GM21737 (cell line): Measurements from ENCODE around the gene PRPF4.
A peak's percentile ranks its signal among the peaks of the same experiment; 100 is the strongest.

Experiments
- ATAC-seq: cut with Tn5 transposase; IDR thresholded peaks from one replicate; pipeline ENCODE4 v1.9.1; 2021; ENCODE audit warnings: mild to moderate bottlenecking, moderate library complexity; ENCODE audit not compliant: unreplicated experiment

Gene PRPF4

DNA sequence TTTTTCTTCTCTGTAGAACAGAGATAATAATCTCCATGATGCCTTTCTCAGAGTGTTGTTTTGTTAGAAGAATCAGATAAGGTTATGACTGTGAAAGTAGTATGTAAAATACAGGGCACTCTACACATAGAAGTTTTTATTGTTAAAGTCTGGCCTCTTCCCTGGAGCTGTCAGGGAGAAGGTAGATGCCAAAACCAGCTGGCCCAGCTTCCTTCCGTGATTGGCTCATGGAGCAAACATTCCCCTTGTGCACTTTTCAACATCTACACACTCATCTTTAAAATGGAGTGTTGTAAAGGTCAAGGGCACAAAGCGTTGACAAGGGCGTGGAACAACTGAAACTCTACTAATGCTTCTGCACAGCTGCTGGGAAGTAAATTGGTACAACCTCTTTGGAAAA is 35.1 kb downstream of the PRPF4 start:
- no peak for ATAC-seq

DNA sequence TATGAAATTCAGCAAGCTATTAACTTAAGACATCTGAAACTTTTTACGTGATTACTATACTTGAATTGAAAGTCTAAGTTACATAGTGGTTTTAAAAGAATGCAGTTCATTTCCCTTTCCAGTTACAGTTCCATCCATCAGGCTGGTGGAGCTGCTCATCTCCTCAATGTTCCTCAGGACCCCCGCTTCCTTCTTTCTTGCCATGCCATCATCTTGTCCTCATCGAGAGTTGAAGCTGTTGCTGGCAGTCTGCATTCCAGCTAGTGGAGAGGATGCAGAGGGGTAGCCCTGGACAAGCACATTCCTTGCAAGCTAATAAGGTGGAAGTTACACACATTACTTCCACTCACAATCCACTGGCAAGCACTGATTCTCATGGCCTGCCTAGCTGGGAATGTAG is 36.5 kb downstream of the PRPF4 start:
- ATAC-seq = no peak

DNA sequence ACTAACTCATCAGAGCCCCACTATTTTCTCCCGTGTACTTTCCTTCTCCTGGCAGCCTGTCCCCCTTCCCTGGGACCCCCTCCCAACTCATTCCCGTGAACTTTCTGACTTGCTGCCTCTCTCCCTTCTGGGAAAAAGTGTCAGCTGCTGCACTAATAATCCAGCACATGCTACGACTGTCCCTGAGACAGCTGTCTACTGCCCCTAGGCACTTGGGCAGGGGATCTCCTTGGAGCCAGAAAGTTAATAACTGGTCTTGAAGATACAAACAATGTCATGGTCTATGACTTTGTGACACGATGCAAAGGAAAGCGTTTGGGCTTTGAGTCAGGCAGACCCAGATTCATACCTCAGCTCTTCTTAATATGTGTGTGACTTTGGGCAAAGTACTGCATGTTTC is 37.8 kb downstream of the PRPF4 start:
- ATAC-seq = no peak

DNA sequence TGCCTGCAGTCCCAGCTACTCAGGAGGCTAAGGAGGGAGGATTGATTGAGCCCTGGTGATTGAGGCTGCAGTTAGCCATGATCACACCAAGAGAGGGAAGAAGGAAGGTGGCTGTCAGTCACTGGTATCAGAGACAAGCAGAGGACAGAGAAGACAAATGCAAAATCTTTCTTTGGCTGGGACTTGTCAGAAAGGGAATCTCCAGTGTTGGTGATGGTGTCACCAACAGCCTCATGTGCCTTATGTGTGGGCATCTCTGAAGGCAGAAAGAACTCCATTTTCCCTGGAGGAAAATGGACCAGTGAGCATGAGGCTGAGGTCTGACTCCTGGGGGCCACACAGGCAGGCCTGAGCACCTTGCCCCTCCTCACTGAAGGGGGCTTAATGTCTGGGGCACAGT is 39.8 kb downstream of the PRPF4 start:
- ATAC-seq = no peak

DNA sequence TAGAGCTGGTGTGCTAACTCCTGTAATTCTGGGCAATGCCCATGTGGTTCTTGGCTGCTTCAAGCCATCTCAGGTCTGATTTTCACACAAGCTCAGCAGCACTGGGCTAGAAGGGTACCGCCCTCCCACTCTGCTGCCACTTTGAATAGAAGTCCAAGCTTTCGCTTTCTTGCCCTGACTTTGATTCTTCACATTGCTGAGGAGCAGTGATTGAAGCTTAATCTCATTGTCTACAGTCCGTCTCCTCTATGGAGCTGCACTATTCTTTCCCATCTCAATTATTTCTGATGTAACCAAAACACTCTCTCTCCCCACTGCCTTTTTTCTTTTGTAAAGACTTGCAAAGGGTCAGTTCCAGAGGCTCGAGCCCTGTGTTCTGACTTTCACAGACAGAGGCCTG is 40.6 kb downstream of the PRPF4 start:
- ATAC-seq = no peak

DNA sequence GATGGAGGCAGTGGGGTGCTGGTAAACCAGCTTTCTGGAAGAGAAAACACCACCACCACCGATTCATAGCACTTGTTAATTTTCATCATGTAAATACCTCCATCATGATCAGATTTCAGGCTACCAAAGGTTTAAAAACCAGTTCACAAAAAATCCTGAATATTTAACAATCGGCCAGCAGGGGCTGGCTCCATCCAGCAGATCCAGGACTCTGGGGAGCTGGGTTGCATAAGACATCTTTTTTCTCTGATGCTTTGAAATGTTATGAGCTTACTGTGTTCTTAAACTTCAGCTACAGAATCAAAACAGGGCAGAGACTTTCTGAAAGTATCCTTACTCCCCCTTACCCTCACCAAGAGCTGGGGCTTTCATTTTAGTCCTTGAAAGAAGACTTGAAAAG is 42.3 kb downstream of the PRPF4 start:
- ATAC-seq = no peak

DNA sequence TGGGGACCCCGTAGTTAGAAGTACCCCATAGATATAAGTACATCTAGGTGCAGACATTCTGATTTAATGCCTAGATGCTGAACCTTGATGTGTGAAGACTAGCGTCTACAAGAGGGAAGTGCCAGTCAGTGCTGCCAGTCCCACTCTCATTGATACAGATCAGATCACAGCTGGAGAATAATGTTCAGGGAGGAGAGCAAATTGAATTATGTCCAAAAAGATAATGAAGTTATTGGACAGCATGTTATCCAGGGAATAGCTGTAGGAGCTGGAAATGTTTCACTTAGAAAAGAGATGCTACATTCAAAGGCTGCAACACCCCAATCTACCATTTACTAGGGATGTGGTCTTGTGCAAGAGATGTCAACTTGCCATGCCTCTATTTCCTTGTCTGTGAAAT is 43.6 kb downstream of the PRPF4 start:
- no peak for ATAC-seq

DNA sequence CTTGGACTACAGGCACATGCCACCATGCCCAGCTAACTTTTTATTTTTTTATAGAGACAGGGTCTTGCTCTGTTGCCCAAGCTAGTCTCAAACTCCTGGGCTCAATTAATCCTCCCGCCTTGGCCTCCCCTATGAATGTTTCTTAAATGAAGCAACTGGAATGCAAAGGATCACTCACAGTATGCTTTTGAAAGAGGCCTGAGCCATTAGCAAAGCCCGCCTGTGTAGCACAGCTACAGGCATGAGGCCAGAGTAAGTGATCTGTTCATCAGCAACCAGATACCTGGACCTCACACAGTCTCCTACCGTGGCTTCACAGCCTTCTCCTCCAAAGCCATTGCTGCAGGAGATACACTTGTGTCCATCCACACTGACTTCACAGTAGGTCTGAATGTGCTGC is 44.6 kb downstream of the PRPF4 start:
- ATAC-seq = no peak

DNA sequence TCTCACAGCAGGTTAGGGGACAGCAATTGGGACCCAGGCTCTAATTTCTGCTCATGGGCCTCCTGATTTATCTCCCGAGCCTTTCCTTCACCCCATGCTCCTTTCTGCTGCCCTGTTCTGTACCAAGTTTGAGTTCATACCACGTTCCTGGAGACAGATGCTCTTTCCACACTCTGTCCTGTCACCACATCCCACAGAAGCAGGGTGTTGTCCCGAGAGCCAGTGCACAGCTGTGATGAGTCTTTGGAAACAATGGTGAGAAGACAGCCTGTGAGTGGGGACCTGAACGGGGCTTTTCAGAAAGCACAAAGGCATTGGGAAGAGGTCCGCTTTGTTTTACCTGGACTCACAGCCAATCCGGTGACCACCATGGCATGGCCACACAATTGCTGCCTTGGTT is 47.2 kb downstream of the PRPF4 start:
- ATAC-seq = no peak

DNA sequence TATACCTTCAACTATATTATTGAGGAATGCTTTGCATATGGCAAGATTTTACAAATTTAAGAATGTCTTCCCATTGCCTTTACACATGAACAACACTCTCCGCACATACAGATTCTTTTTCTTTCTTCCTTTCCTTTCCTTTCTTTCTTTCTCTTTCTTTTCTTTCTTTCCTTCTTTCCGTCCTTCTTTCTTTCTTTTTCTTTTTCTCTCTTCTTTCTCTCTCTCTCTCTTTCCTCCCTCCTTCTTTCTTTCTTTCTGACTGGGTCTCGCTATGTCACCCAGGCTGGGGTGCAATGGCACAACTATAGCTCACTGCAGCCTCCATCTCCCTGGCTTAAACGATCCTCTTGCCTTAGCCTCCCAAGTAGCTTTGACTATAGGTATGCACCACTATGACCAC is 50.8 kb downstream of the PRPF4 start:
- no peak for ATAC-seq

DNA sequence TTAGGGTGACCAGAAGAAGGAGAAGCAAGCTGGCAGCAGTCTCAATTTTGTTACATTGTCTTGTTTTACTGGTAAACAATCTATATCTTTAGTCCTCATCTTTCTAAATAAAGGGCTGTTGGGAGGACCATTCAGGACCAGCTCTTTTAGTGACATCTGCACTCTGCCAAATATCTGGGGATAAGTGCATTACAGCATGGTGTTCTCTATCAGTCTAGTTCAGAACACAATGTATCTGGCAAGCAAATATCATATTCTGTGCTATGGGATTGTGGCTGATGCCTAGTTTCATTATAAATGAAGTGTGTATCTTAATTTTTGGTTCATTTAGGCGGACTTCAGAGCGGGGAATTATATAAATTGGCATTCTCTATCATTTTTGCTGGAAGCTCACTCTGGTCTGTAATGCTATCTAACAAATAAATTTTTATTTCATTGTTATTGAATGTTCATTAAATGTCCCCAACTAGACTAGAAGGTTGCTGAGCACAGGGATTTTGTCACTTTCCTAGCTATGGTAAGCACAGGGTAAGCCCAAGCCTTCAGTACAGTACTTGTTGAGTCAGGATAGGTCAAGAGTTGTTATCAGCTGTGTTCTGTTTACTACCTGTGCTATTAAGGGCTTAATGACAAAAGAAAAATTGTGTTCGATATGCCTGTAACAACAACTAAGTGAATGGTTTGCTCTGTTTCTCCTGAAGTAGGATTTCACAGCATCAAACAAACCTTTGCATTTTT is 52.8 kb downstream of the PRPF4 start:
- ATAC-seq = no peak

DNA sequence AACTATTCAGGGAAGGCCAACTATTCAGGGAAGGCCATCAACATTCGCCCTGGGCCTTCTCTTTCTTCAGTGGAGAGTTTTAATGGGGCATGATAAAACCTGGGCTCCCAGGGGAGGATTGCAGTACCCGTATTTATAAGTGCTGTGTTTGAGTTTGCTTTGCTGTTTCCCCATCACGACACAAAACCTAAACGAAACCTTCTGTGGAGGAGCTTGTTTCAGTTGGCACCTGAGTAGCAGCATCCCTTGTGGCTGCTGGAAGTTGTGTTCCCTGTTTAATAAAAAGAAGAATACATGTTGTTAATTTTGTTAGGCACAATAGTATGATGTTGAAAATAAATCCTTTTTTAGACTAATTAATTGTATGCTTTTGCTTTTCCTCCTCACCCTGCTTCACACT is 56.3 kb downstream of the PRPF4 start:
- ATAC-seq = no peak

DNA sequence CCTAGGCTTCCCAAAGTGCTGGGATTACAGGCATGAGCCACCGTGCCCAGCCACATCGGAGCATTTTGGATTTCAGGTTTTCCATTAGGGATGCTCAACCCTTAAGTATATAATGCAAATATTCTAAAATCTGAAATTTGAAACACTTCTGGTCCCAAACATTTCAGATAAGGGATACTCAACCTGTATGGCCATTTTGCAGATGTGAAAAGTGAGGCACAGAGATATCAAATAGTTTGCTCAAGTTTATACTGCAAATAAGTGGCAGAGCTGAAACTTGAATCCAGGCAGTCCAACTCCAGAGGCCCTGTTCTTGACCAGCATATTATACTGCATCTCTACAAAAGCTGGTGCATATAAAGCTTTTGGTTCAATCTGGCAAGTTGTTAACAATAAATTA is 62.3 kb downstream of the PRPF4 start:
- ATAC-seq = no peak

DNA sequence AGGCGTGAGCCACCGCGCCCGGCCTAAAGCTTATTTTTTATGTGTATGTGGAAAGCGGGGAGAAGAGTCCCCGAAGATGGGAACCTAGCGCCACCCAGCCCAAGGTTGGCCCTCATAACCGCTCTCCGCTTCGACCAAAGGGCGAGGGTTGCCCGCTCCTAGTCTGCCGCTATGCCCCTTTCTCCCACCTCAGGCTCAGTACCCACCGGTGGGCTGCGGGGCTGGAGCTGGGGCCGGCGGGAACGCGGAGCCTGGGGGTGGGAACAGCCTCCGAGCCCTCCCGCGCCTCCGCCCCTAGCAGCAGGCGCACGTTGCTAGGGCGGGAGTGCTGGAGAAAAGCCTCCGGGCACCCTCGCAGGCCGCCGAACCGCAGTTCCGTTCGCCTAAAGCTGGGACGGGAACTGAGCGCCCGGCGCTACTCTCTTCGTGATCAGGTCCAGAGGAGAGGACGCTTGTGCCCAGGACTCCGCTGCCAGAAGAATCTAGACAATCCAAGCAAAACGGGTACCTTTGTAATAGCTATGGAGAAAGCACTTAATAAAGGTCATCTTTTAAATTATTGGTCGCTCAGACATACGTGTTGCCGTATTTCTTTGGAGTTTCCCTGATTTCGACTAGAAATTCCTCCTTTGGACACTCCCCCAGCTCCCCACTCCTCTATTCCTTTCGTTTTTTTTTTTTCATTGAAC is 64.7 kb downstream of the PRPF4 start, which contains the start of gene WDR31:
WDR31 (minus strand) TSS at position 265 of the 689 bp plus-strand sequence. CDS start 8,253 bp downstream, outside the sequence.
- peak; percentile 99 for ATAC-seq

DNA sequence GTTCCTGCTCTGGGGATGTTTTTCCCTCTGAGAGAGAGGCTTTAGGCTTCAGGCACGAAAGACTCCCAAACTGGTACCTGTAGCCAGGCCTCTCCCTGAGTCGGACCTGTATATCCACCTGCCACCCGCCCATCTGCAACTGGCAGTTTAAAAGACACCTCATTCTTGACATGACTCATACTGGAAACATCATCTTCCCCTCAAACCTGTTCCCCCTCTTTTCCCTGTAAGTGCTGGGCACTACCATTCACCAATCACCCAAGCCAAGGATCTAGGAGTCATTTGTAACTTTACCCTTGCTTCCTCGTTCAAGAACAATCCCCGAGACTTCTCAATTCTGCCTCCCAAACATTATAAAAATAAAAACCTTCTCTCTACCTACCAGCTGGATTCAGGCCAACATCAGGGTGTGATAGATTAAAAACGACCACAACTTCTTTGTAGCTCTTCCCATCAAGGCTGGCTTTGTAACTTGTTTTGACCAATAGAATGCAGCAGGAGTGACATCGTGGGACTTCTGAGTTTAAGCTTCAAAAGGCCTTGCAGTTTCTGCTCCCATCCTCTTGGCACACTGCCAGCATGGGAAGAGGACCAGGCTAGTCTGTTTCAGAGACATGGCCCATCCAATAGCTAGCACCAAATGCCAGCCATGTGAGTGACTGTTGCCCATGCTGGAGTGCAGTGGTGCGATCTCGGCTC is 66.4 kb downstream of the PRPF4 start:
- ATAC-seq = no peak
